Transverse colon (tissue), 4 donors: ENCODE data around the gene AIG1.

ENCODE experiments used
- EP300 ChIP-seq: sonication (generic); formaldehyde crosslinking; IDR thresholded peaks from one replicate; pipeline ENCODE4 v1.6.1; 2017; ENCODE audit warnings: antibody characterized with exemption, low read depth
- POLR2A ChIP-seq: fragments of 450-650 bp; IDR thresholded peaks from one replicate; pipeline ENCODE4 v1.6.1; 2016; ENCODE audit warnings: antibody characterized with exemption, mild to moderate bottlenecking, moderate library complexity
- POLR2AphosphoS5 ChIP-seq, 3 donors: sonication (generic); formaldehyde crosslinking; IDR thresholded peaks; one replicate each; pipeline ENCODE4 v1.6.1; 2016; ENCODE audit warnings: antibody characterized with exemption in 3 of 3
- TF ChIP-seq, protein P1 (sequence below), 5 experiments: fragments of 200-600 bp in 3 of 5; fragments of 450-650 bp in 2 of 5; sonication (generic) in 3 of 5; IDR thresholded peaks; 1 replicate in 2 of 5; 2 replicates in 3 of 5; pipeline ENCODE4 v1.5.1; 2016 to 2017; ENCODE audit warnings: antibody characterized with exemption in 5 of 5, inconsistent platforms in 3 of 5, mild to moderate bottlenecking in 2 of 5, moderate library complexity in 1 of 5

DNA sequence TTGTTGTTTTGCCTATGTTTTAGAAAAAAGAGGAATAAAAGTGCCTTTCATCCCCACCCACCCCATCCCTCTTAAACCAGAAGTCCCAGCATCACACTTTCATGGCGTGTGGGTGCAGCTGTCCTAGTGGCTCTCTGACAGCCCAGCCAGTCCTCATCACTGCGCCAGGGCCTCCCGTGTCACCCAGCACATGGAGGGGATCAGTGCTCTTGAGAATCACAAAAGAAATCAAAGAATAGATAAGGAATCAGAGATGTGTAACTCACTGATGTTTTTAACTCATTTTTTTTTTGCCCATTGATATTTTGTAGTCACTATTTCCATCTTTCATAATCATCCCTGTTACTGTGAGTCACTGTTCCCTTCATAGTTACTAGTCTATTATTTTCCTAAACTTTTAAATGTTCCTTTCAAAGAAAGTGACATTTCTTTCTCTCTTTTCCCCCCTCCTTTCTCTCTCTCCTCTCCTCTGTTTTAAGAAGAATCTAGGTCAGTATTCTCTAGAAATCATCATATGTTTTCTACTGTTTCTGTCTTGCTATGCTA is 78.6 kb downstream of the AIG1 start:
- TF ChIP-seq, protein P1, sequence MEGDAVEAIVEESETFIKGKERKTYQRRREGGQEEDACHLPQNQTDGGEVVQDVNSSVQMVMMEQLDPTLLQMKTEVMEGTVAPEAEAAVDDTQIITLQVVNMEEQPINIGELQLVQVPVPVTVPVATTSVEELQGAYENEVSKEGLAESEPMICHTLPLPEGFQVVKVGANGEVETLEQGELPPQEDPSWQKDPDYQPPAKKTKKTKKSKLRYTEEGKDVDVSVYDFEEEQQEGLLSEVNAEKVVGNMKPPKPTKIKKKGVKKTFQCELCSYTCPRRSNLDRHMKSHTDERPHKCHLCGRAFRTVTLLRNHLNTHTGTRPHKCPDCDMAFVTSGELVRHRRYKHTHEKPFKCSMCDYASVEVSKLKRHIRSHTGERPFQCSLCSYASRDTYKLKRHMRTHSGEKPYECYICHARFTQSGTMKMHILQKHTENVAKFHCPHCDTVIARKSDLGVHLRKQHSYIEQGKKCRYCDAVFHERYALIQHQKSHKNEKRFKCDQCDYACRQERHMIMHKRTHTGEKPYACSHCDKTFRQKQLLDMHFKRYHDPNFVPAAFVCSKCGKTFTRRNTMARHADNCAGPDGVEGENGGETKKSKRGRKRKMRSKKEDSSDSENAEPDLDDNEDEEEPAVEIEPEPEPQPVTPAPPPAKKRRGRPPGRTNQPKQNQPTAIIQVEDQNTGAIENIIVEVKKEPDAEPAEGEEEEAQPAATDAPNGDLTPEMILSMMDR (IDR thresholded peaks at IDR 0.05): no peak
- no peak for TF ChIP-seq POLR2A
- TF ChIP-seq POLR2AphosphoS5 (IDR thresholded peaks at IDR 0.05): no peak
- no peak for TF ChIP-seq EP300
